Neural progenitor cell (in vitro differentiated cells): ENCODE results near the gene CDC42EP1. TPM values are rescaled to one million over a fixed set of nuclear protein-coding genes. Genes with fewer than 3 reads are reported as not detected.

Source experiments
- DNase-seq: peaks from one replicate; pipeline ENCODE4 v3.0.0-alpha.2; 2016; ENCODE audit warnings: low spot score
- H2AFZ ChIP-seq: fragments of 200-600 bp; sonication (generic); replicated peaks from 2 replicates; pipeline ENCODE4 v1.6.1; 2016; ENCODE audit warnings: antibody characterized with exemption
- H3F3A ChIP-seq: fragments of 200-600 bp; sonication (generic); 2 replicates; pipeline ENCODE4 v1.6.1; 2016; ENCODE audit warnings: antibody characterized with exemption, low read depth
- H3K27ac ChIP-seq: fragments of 200-600 bp; sonication (generic); 2 replicates; pipeline ENCODE4 v1.5.1; 2016; ENCODE audit warnings: mild to moderate bottlenecking
- H3K27me3 ChIP-seq: fragments of 200-600 bp; sonication (generic); 2 replicates; pipeline ENCODE4 v1.6.1; 2016; ENCODE audit warnings: mild to moderate bottlenecking, moderate library complexity
- H3K36me3 ChIP-seq: fragments of 200-600 bp; sonication (generic); 2 replicates; pipeline ENCODE4 v1.5.1; 2016
- H3K4me1 ChIP-seq: fragments of 200-600 bp; sonication (generic); 2 replicates; pipeline ENCODE4 v1.6.1; 2016; ENCODE audit warnings: mixed run types
- H3K4me2 ChIP-seq: fragments of 200-600 bp; sonication (generic); 2 replicates; pipeline ENCODE4 v1.6.1; 2016
- H3K4me3 ChIP-seq: fragments of 200-600 bp; sonication (generic); 2 replicates; pipeline ENCODE4 v1.5.1; 2016
- H3K79me2 ChIP-seq: fragments of 200-600 bp; sonication (generic); 2 replicates; pipeline ENCODE4 v1.6.1; 2016; ENCODE audit warnings: low read depth
- H3K9ac ChIP-seq: fragments of 200-600 bp; sonication (generic); 2 replicates; pipeline ENCODE4 v1.6.1; 2016
- H3K9me3 ChIP-seq: fragments of 200-600 bp; sonication (generic); 2 replicates; pipeline ENCODE4 v1.5.1; 2016; ENCODE audit warnings: low read depth
- H4K20me1 ChIP-seq: fragments of 200-600 bp; sonication (generic); 2 replicates; pipeline ENCODE4 v1.6.1; 2016; ENCODE audit warnings: low read depth
- H3K27ac Mint-ChIP-seq: 3 replicates; pipeline ENCODE4 v1.8.0; 2021; ENCODE audit warnings: mixed read lengths
- H3K27me3 Mint-ChIP-seq: 2 replicates; pipeline ENCODE4 v1.8.0; 2022; ENCODE audit warnings: low read depth, mild to moderate bottlenecking, inconsistent platforms, moderate library complexity, mixed read lengths; ENCODE audit not compliant: insufficient read depth
- H3K36me3 Mint-ChIP-seq: 3 replicates; pipeline ENCODE4 v1.8.0; 2021; ENCODE audit warnings: mixed read lengths
- H3K4me1 Mint-ChIP-seq: 3 replicates; pipeline ENCODE4 v1.8.0; 2021; ENCODE audit warnings: mixed read lengths
- H3K4me3 Mint-ChIP-seq: 3 replicates; pipeline ENCODE4 v1.8.0; 2021; ENCODE audit warnings: mild to moderate bottlenecking, moderate library complexity, mixed read lengths
- H3K9me3 Mint-ChIP-seq: 3 replicates; pipeline ENCODE4 v1.8.0; 2020; ENCODE audit warnings: mixed read lengths
- EZH2 ChIP-seq: fragments of 200-600 bp; sonication (generic); IDR thresholded peaks from 2 replicates; pipeline ENCODE4 v1.6.1; 2017; ENCODE audit warnings: antibody characterized with exemption, mild to moderate bottlenecking, moderate library complexity
- EZH2phosphoT487 ChIP-seq: fragments of 200-600 bp; sonication (generic); IDR thresholded peaks from 2 replicates; pipeline ENCODE4 v1.6.1; 2017; ENCODE audit warnings: antibody characterized with exemption
- total RNA-seq: library from RNA; depleted of rRNA; stranded (reverse); fragments of >200 nt; gene quantifications from 2 replicates; pipeline ENCODE4 v1.2.3, GENCODE V29; 2015; ENCODE audit warnings: low replicate concordance
- TF ChIP-seq, protein P1 (sequence below): fragments of 200-600 bp; sonication (generic); IDR thresholded peaks from 2 replicates; pipeline ENCODE4 v1.5.1; 2017; ENCODE audit warnings: antibody characterized with exemption, mild to moderate bottlenecking

Gene CDC42EP1
- total RNA-seq, 1 donor from 2014 or later, result 0.84 TPM

DNA sequence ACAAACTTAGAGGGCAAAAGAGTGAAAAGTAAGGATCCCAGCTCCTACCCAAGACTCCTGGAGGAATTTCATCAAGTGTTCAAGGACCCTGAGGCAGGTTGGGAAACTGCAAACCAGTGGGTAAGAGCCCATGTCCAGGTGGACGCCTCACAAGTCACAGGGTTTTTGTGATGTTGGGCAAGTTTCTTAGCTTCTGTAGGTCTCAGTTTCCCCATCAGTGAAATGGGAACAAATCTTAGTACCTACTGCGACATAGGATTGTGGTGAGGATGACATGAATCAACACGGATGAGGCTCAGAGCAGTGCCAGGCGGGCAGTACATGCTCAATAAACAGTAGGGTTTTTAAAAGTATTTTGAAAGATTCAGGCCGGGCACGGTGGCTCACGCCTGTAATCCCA, 17.3 kb upstream of the CDC42EP1 start:
- Histone ChIP-seq H3K27me3 (no peaks in the 10 kb centered on the region), H2AFZ (no peak overlapping the region), H3K9ac (no peak overlapping the region), H3F3A (peaks cover 28% of the 10 kb centered on the region), H3K27ac (no peak overlapping the region), H3K36me3 (no peaks in the 10 kb centered on the region), H3K4me2 (no peak overlapping the region), H3K9me3 (no peaks in the 10 kb centered on the region), H3K4me3 (no peak overlapping the region), H4K20me1 (no peaks in the 10 kb centered on the region), H3K4me1 (peaks cover 22% of the 10 kb centered on the region), H3K79me2 (no peaks in the 10 kb centered on the region)
- no peaks in the 10 kb centered on the region for H3K36me3 Mint-ChIP-seq
- no peak for DNase-seq
- no peak overlapping the region for H3K4me3 Mint-ChIP-seq
- peaks cover 17% of the 10 kb centered on the region for H3K27me3 Mint-ChIP-seq
- H3K4me1 Mint-ChIP-seq, result peaks cover 49% of the 10 kb centered on the region
- no peak overlapping the region for H3K27ac Mint-ChIP-seq
- H3K9me3 Mint-ChIP-seq, result no peaks in the 10 kb centered on the region
- TF ChIP-seq EZH2 (no peak), EZH2phosphoT487 (no peak)
- TF ChIP-seq, protein P1, sequence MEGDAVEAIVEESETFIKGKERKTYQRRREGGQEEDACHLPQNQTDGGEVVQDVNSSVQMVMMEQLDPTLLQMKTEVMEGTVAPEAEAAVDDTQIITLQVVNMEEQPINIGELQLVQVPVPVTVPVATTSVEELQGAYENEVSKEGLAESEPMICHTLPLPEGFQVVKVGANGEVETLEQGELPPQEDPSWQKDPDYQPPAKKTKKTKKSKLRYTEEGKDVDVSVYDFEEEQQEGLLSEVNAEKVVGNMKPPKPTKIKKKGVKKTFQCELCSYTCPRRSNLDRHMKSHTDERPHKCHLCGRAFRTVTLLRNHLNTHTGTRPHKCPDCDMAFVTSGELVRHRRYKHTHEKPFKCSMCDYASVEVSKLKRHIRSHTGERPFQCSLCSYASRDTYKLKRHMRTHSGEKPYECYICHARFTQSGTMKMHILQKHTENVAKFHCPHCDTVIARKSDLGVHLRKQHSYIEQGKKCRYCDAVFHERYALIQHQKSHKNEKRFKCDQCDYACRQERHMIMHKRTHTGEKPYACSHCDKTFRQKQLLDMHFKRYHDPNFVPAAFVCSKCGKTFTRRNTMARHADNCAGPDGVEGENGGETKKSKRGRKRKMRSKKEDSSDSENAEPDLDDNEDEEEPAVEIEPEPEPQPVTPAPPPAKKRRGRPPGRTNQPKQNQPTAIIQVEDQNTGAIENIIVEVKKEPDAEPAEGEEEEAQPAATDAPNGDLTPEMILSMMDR, result no peak

- H3K79me2 ChIP-seq, result no peaks in the 10 kb centered on the region
- H3K9ac ChIP-seq, result no peak overlapping the region
- TF ChIP-seq EZH2, result no peak
- TF ChIP-seq, protein P1, result peak; percentile 74
- no peak overlapping the region for H3K4me3 ChIP-seq
- Mint-ChIP-seq H3K4me3 (peak overlapping the region; percentile 57), H3K27me3 (peaks cover 11% of the 10 kb centered on the region), H3K9me3 (no peaks in the 10 kb centered on the region), H3K36me3 (no peaks in the 10 kb centered on the region), H3K4me1 (peaks cover 48% of the 10 kb centered on the region), H3K27ac (peak overlapping the region; percentile 90)
- H3K9me3 ChIP-seq, result no peaks in the 10 kb centered on the region
- peak overlapping the region; percentile 65 for H3K4me2 ChIP-seq
- DNase-seq, result peak; percentile 83
- H3K27me3 ChIP-seq, result no peaks in the 10 kb centered on the region
- no peak overlapping the region for H2AFZ ChIP-seq
- H3F3A ChIP-seq, result peaks cover 42% of the 10 kb centered on the region
- no peaks in the 10 kb centered on the region for H3K36me3 ChIP-seq
- no peaks in the 10 kb centered on the region for H4K20me1 ChIP-seq
- H3K27ac ChIP-seq, result no peak overlapping the region
- H3K4me1 ChIP-seq, result peaks cover 30% of the 10 kb centered on the region
Measured at GRCh38 chr22:37544955-37545702, 15.2 kb upstream of the CDC42EP1 start.

GRCh38 chr22:37545703-37546436, 14.4 kb upstream of the CDC42EP1 start:
- peak overlapping the region; percentile 56 for H3K27ac ChIP-seq
- no peaks in the 10 kb centered on the region for H3K36me3 ChIP-seq

More at GRCh38 chr22:37545703-37546436, 14.4 kb upstream of the CDC42EP1 start:
- Histone ChIP-seq H3K4me1 (peaks cover 34% of the 10 kb centered on the region), H3K27me3 (no peaks in the 10 kb centered on the region), H3K4me2 (peak overlapping the region; percentile 65), H3K9ac (no peak overlapping the region), H2AFZ (peak overlapping the region; percentile 85), H4K20me1 (no peaks in the 10 kb centered on the region), H3K4me3 (peak overlapping the region; percentile 12), H3F3A (peaks cover 47% of the 10 kb centered on the region), H3K79me2 (no peaks in the 10 kb centered on the region), H3K9me3 (no peaks in the 10 kb centered on the region)
- H3K27ac Mint-ChIP-seq, result peak overlapping the region; percentile 92
- peak; percentile 89 for DNase-seq
- peak overlapping the region; percentile 65 for H3K4me3 Mint-ChIP-seq
- H3K36me3 Mint-ChIP-seq, result no peaks in the 10 kb centered on the region
- H3K27me3 Mint-ChIP-seq, result peaks cover 8% of the 10 kb centered on the region
- no peaks in the 10 kb centered on the region for H3K9me3 Mint-ChIP-seq
- TF ChIP-seq EZH2 (peak; percentile 21), EZH2phosphoT487 (no peak)
- TF ChIP-seq, protein P1, result no peak
- peaks cover 42% of the 10 kb centered on the region for H3K4me1 Mint-ChIP-seq
